GM18861 (cell line): ENCODE results near the gene RMND5A.
A peak's percentile ranks its signal among the peaks of the same experiment; 100 is the strongest.

Source experiments
- ATAC-seq: cut with Tn5 transposase; IDR thresholded peaks from one replicate; pipeline ENCODE4 v1.9.1; 2021; ENCODE audit not compliant: unreplicated experiment

The RMND5A gene, protein sequence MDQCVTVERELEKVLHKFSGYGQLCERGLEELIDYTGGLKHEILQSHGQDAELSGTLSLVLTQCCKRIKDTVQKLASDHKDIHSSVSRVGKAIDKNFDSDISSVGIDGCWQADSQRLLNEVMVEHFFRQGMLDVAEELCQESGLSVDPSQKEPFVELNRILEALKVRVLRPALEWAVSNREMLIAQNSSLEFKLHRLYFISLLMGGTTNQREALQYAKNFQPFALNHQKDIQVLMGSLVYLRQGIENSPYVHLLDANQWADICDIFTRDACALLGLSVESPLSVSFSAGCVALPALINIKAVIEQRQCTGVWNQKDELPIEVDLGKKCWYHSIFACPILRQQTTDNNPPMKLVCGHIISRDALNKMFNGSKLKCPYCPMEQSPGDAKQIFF

GRCh38 chr2:86719637-86720539, at the start of gene RMND5A:
Gene RMND5A (plus strand): TSS chr2:86720291. CDS start chr2:86720668, 377 bp downstream.
- peak; percentile 86 for ATAC-seq

DNA sequence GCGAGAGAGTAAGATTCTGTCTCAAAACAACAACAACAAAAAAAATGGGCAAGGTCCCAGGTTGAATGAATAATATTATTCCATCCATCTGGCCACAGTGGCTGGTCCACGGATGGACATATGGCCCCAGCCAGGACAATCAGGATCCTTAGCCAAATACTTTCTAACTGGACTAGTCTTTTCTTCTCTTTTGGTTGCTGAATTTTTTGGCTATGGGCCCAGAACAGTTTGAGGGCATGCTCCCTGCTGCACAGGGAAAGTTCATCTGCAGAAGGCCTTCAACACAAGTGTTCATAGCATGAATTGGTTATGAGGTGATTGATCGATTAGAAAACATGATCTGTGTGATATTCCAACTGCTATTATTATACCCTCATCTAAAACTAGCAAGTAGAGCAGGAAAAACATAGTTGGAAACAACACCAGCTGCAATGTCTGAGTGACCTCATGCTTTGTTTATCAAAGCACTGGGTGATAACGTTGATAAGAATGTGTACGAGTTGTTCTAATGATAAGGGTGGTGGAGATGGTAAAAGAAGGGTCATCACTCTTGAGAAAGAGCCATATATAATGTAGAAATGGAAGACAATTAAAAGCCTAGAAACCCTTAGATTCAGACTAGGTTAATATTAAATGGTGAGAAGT, 48.6 kb upstream of the RMND5A start:
- ATAC-seq, result no peak

- ATAC-seq, result no peak
These were observed 48.0 kb upstream of the RMND5A start for GRCh38 chr2:86672027-86672545.

- no peak for ATAC-seq
These were observed 47.1 kb upstream of the RMND5A start for GRCh38 chr2:86673011-86673410.

GRCh38 chr2:86673986-86674670, 46.0 kb upstream of the RMND5A start:
- ATAC-seq, result no peak

- no peak for ATAC-seq
These were observed 45.0 kb upstream of the RMND5A start for GRCh38 chr2:86675104-86675503.

- no peak for ATAC-seq
These were observed 44.5 kb upstream of the RMND5A start for GRCh38 chr2:86675511-86676015.

DNA sequence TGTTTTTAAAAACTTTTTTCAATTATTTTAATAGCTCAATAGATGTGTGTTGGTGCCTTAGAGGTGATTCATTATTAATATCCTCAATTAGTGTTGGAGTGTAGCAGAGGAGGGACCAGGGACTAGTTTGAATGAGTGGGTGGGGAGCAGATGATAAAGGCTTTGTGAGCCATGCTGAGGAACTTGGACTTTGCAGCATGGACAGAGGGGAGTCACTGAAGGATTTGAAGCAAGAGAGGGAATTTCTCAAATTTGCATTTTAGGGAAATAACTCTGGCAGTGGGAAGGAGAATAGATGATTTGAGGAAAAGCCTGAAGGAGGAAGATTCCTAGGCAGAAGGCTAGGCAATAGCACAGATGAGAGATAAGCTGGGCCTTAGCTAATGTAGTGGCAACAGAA, 42.3 kb upstream of the RMND5A start:
- ATAC-seq, result no peak

- no peak for ATAC-seq
These were observed 41.1 kb upstream of the RMND5A start for GRCh38 chr2:86679036-86679435.

DNA sequence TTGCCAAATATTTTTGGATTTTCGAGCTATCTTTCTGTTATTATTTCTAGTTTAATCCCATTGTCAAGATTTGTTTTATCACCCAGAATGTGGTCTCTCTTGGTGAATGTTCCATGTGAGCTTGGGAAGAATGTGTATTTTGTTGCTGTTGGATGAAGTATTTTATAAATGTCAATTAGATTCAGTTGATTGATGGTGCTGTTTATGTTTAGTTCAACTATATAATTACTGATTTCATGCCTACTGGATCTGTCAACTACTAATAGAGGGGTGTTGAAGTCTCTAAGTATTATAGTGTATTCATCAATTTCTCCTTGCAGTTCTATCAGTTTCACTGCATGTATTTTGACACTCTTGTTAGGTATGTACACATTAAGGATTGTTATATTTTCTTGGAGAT, 34.7 kb upstream of the RMND5A start:
- no peak for ATAC-seq

- ATAC-seq, result no peak
These were observed 33.6 kb upstream of the RMND5A start for GRCh38 chr2:86686460-86686859.

DNA sequence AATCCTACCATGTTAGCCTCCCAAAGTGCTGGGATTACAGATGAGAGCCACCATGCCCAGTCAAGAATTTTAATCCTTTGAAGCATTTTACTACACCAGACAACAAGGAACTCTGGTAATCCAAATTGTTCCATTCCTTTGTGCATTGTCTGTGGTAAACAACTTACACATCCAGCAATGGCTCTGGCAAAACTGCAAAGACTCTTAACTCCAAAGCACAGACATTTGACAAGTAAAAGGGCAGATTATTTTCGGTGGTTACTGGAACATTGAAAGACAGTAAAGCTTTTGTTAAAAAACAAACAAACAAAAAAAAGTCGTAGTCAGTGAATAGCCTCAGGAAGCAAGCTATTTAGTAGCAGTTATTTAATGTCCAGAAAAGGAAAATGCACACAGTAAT, 33.2 kb upstream of the RMND5A start:
- no peak for ATAC-seq

GRCh38 chr2:86695053-86695691, 24.9 kb upstream of the RMND5A start:
- ATAC-seq, result no peak

- ATAC-seq, result no peak
These were observed 22.5 kb upstream of the RMND5A start for GRCh38 chr2:86697551-86698104.

- ATAC-seq, result no peak
These were observed 19.4 kb upstream of the RMND5A start for GRCh38 chr2:86700690-86701089.

DNA sequence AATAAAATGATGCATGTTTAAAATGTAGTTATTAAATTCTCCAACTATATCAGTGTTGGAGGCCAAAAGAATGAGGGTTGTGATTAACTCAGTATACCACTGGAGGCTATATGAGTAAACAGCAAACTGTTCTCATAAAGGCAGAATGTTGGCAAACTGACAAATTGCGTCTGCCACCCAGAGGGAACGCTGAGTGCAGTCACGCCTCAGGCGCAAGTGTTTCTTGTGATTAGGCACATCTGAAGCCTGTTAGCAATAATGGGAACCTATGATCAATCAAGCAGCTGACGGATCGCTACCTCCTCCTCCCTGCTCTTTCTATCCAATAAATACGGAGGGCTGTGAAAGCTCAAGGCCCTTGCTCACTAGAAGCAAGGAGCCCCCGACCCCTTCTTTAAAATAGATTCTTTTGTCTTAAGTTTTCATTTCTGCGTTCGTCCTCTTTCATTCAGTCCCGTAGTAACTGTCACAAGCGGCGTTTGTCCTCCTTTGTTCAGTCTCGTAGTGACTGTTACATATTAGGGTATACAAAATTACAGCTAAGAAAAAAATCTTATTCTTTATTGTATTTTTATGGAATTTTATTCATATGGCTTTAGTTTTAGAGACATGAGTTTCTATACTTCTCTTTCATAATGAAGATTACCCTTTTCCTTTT, 16.3 kb upstream of the RMND5A start:
- no peak for ATAC-seq

DNA sequence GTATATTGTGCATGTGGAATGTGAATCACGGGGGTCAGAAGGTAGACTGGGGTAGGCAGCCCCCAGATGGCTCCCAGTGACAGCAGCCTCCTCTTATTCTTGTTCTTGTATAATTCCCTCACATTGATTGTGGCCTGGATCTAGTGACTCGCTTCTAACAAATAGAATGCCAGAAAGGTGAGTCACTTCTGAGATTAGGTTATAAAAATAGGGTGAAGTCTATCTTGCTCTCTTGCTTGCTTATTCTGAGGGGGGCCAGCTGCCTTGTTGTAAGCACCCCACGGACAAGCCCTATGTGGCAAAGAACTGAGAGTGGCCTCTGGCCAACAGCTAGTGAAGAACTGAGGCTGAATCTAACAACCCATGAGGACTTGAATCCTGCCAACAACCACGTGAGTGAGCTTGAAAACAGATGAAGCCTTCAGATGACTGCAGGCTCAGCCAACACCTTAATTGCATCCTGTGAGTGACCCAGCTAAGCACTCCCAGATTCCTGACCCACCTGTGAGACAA, 15.6 kb upstream of the RMND5A start:
- no peak for ATAC-seq

- no peak for ATAC-seq
These were observed 13.9 kb upstream of the RMND5A start for GRCh38 chr2:86706220-86706619.

DNA sequence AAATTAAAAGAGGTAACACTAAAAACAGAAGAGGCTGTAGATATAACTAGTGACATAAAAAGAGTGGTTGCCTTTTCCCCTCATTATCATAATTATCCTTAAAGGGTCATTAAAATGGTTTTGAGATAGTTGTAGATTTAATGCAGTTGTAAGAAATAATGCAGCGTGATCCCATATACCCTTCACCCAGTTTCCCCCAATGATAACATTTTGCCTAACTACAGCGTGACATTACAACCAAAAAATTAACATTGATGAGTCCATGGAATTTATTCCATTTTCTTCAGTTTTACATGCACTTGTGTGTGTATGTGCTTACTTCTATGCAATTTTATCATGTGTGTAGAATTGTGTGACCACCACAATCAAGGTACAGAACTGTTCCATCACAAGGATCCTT, 13.2 kb upstream of the RMND5A start:
- ATAC-seq, result no peak
